GM06990 (cell line): ENCODE data around the gene HBA2.
A peak's percentile ranks its signal among the peaks of the same experiment; 100 is the strongest.

Experiments used
- DNase-seq: peaks from one replicate; pipeline ENCODE4 v3.0.0-alpha.2; 2011; ENCODE audit not compliant: insufficient read length; ENCODE audit errors: extremely low read depth
- H3K27me3 ChIP-seq: replicated peaks from 2 replicates; pipeline ENCODE4 v1.6.0; 2011; ENCODE audit warnings: low read length; ENCODE audit not compliant: control insufficient read depth, insufficient read depth
- H3K36me3 ChIP-seq: 2 replicates; pipeline ENCODE4 v1.5.1; 2011; ENCODE audit warnings: low read length; ENCODE audit not compliant: control insufficient read depth, insufficient read depth
- H3K4me3 ChIP-seq: replicated peaks from 2 replicates; pipeline ENCODE4 v1.5.1; 2011; ENCODE audit warnings: low read depth, mild to moderate bottlenecking, control low read depth, low read length
- CTCF ChIP-seq: IDR thresholded peaks from 2 replicates; pipeline ENCODE4 v1.5.1; 2011; ENCODE audit warnings: low read length, control low read depth, mild to moderate bottlenecking, inconsistent platforms; ENCODE audit not compliant: insufficient read depth, poor library complexity, severe bottlenecking

The HBA2 gene

GRCh38 chr16:133716-134115 is 39.0 kb upstream of the HBA2 start:
- Histone ChIP-seq H3K27me3 (no peaks in the 10 kb centered on the region), H3K36me3 (no peaks in the 10 kb centered on the region; the same call in none of the 2 replicates), H3K4me3 (no peak overlapping the region)
- DNase-seq: no peak
- no peak for TF ChIP-seq CTCF

- no peak for TF ChIP-seq CTCF
- Histone ChIP-seq H3K27me3 (no peaks in the 10 kb centered on the region), H3K36me3 (no peaks in the 10 kb centered on the region; the same call in 1 of the 2 replicates), H3K4me3 (peak overlapping the region; percentile 69)
- DNase-seq: peak; percentile 55
Observed at GRCh38 chr16:138049-138417, 34.6 kb upstream of the HBA2 start.

GRCh38 chr16:140175-140857 is 32.4 kb upstream of the HBA2 start:
- no peak for TF ChIP-seq CTCF
- DNase-seq: no peak
- H3K36me3 ChIP-seq: no peaks in the 10 kb centered on the region

GRCh38 chr16:142405-142967 is 30.2 kb upstream of the HBA2 start:
- no peak for TF ChIP-seq CTCF
- Histone ChIP-seq H3K27me3 (no peaks in the 10 kb centered on the region), H3K4me3 (no peak overlapping the region), H3K36me3 (no peaks in the 10 kb centered on the region)
- no peak for DNase-seq

More at GRCh38 chr16:140175-140857, 32.4 kb upstream of the HBA2 start:
- Histone ChIP-seq H3K27me3 (no peaks in the 10 kb centered on the region), H3K4me3 (no peak overlapping the region)

- TF ChIP-seq CTCF: no peak
- H3K4me3 ChIP-seq: no peak overlapping the region
- no peaks in the 10 kb centered on the region for H3K36me3 ChIP-seq
- DNase-seq: no peak
- no peaks in the 10 kb centered on the region for H3K27me3 ChIP-seq
Observed at GRCh38 chr16:143047-143446, 29.6 kb upstream of the HBA2 start.
